Measurements from ENCODE around the gene SFXN1.
A peak's percentile ranks its signal among the peaks of the same experiment; 100 is the strongest.

Gene SFXN1

DNA sequence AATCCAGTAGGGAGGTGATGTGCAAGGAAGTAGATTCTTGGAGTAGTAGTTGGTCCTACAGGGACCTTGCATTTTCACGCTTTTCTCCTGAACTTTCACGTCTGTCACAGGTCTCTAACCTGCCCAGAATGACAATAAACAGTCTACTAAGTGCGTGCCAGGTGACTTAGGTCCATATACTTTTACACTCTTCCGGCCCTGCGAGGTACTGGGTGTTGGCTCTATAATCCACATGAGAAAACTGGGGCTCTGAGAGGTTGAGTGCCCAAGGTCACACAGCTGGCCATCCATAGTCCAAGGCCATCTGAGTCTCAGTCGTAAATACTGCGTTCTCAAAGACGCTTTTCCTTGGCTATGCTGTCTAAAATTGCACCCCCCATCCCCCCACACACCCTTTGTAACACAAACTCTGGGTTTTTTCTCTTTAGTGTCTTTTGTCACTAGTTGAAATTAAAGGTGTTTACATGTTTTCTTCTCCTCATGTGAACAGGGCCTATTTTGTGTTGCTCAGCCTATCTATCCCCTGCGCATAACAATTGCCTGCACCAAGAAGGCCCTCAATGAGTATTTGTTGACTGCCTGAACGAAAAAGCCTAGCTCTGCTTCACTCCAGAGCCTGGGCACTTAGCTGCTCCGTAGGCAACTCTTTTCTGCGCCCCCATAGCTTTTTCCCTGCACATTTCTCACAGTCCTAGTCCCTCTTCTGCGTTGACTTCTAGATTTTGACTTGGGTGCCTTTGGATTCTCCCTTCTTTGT, 943 bp downstream of the SFXN1 start:
- peak overlapping the region; percentile 86 for H3K4me3 ChIP-seq (ENCODE audit: low read depth, low read length)
- in situ Hi-C loops (cut with HindIII; ENCODE audit: low sequenced_read_pairs), result no loop called here
- no peak for DNase-seq (ENCODE audit: low read depth, low spot score)
- TF ChIP-seq, protein P1, sequence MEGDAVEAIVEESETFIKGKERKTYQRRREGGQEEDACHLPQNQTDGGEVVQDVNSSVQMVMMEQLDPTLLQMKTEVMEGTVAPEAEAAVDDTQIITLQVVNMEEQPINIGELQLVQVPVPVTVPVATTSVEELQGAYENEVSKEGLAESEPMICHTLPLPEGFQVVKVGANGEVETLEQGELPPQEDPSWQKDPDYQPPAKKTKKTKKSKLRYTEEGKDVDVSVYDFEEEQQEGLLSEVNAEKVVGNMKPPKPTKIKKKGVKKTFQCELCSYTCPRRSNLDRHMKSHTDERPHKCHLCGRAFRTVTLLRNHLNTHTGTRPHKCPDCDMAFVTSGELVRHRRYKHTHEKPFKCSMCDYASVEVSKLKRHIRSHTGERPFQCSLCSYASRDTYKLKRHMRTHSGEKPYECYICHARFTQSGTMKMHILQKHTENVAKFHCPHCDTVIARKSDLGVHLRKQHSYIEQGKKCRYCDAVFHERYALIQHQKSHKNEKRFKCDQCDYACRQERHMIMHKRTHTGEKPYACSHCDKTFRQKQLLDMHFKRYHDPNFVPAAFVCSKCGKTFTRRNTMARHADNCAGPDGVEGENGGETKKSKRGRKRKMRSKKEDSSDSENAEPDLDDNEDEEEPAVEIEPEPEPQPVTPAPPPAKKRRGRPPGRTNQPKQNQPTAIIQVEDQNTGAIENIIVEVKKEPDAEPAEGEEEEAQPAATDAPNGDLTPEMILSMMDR (IDR thresholded peaks at IDR 0.05; ENCODE audit: low read depth, low read length), result no peak

DNA sequence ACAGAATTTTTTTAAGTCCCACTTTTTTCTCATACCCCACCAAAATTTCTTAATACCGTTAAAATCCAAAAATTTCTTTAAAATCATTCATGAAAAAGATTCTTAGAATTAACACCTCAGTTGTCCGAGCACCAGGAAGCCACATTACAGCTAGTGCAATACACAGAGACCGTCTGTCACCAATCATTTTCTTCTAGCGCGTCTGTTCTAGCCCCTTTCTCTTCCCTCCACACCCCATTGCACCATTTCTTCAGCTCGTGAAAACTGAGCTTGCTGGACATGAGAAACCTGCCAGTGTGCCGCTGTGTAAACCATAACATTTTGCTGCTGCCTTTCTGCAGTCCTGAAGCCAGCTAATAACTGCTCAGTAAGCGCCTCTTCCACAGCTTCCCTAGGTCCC, 5.0 kb downstream of the SFXN1 start:
- no peak for DNase-seq (ENCODE audit: low read depth, low spot score)
- in situ Hi-C loops (cut with HindIII; ENCODE audit: low sequenced_read_pairs), result no loop called here
- no peak overlapping the region for H3K4me3 ChIP-seq (ENCODE audit: low read depth, low read length)
- TF ChIP-seq, protein P1 (IDR thresholded peaks at IDR 0.05; ENCODE audit: low read depth, low read length), result no peak

DNA sequence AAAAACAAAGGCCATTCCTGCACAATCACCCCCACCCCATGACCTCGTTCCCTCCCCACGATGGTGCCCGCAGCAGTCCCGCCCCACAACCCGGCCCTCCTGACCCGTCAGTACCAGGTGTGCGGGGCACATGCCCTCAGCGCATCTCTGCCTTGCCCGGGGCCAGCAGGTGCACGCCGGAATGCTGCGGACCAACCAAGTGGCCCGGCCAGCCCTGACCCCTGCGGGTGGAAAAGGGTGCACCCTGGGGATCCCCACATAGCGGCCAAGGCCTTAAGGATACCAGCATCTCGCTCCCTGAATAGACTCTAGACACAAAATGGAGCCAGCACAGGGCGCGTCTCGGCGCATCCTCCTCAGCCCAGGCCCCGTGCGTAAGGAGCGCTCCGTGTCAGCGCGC, 6.0 kb downstream of the SFXN1 start:
- no peak overlapping the region for H3K4me3 ChIP-seq (ENCODE audit: low read depth, low read length)
- DNase-seq (ENCODE audit: low read depth, low spot score), result no peak
- TF ChIP-seq, protein P1 (IDR thresholded peaks at IDR 0.05; ENCODE audit: low read depth, low read length), result no peak
- in situ Hi-C loops (cut with HindIII; ENCODE audit: low sequenced_read_pairs), result no loop called here

DNA sequence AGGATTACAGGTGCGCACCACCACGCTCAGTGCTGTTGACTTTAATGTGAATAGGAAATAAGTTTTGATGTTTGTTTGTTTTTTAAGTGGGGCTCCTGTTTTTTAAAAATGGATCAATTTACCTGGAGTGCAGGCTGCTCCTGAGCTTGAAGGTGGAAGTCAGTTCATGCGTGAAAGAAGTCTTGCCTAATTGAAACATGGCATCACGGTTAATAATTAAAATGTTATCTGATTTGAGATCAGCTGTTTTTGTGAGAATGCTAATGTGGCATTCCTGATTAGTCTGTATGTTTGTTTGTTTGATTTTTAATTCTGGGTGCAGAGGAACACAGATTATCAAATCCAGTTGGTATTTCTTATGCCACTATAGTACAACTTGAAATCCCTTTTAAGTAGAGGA, 6.5 kb downstream of the SFXN1 start:
- TF ChIP-seq, protein P1 (IDR thresholded peaks at IDR 0.05; ENCODE audit: low read depth, low read length), result no peak
- DNase-seq (ENCODE audit: low read depth, low spot score), result no peak
- H3K4me3 ChIP-seq (ENCODE audit: low read depth, low read length), result no peak overlapping the region
- in situ Hi-C loops (cut with HindIII; ENCODE audit: low sequenced_read_pairs), result no loop called here

DNA sequence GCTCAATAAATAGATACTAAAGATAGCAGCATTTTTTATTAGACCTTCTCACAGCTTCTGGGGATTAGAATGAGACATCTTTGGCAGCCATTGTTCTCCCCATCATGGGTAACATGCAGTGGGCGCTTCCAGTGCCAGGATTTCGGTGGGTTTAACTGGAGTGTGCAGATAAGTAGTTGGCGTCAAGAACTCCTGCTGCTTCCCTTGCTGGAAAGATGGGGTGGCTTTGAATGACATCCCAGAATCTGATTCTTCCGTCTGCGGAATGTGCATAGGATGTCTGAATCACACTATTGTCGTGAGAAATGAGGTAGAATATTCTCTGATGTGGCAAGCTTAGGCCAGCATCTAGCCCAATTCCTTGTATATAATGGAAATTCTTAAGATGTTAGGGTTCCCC, 7.3 kb downstream of the SFXN1 start:
- TF ChIP-seq, protein P1 (IDR thresholded peaks at IDR 0.05; ENCODE audit: low read depth, low read length), result no peak
- H3K4me3 ChIP-seq (ENCODE audit: low read depth, low read length), result no peak overlapping the region
- DNase-seq (ENCODE audit: low read depth, low spot score), result no peak
- in situ Hi-C loops (cut with HindIII; ENCODE audit: low sequenced_read_pairs), result no loop called here

DNA sequence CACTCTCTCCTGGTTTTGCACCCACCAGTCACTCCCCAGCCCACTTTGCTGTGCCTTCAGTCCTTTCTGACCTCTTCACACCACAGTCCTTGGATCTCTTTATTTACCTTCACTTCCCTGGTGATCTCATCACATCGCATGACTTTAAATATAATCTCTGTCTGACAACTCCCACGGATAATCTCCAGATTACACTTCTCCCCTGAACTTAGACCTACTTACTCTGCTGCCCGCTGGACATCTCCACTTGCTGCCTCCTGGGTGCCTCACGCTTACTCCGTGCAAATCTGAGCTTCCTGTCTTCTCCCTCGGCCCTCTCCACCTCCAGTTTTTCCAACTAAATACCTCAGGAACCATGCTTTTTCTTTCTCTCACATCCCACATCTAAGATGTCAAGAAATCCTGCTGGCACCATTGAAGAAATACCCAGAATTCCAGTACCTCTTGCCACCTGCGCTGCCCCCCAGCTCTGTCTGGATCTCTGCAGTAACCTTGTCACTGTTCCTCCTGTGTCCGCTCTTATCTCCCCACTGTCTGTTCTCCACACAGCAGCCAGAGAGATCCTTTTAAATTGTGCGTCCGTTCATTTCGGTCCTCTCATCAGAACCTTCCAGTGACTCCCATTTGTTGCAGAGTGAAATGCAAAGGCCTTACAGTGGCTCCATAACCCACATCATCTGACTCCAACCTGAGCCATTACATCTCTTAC, 9.3 kb downstream of the SFXN1 start:
- DNase-seq (ENCODE audit: low read depth, low spot score), result no peak
- in situ Hi-C loops (cut with HindIII; ENCODE audit: low sequenced_read_pairs), result no loop called here
- TF ChIP-seq, protein P1 (IDR thresholded peaks at IDR 0.05; ENCODE audit: low read depth, low read length), result no peak
- H3K4me3 ChIP-seq (ENCODE audit: low read depth, low read length), result no peak overlapping the region
